Bronchial epithelial cell (primary cell): ENCODE measurements around the gene ADAM8. TPM values are rescaled to one million over a fixed set of nuclear protein-coding genes. Genes with fewer than 3 reads are reported as not detected.

ENCODE experiments used
- DNase-seq: peaks from one replicate; pipeline ENCODE4 v3.0.0-alpha.2; 2010; ENCODE audit warnings: low read depth
- FAIRE-seq: peaks from 2 replicates; lab custom pipeline; 2011; peaks lifted over from hg19 to GRCh38; lab: Jason Lieb, UNC
- H3K27me3 ChIP-seq: 2 replicates; pipeline ENCODE4 v1.5.1; 2011; ENCODE audit warnings: low read length; ENCODE audit not compliant: control insufficient read depth, insufficient read depth
- H3K36me3 ChIP-seq: 2 replicates; pipeline ENCODE4 v1.5.1; 2011; ENCODE audit warnings: low read length; ENCODE audit not compliant: control insufficient read depth, insufficient read depth
- H3K4me3 ChIP-seq: 2 replicates; pipeline ENCODE4 v1.5.1; 2011; ENCODE audit warnings: mild to moderate bottlenecking, low read depth, low read length, control low read depth
- CTCF ChIP-seq: IDR thresholded peaks from 2 replicates; pipeline ENCODE4 v1.5.1; 2011; ENCODE audit warnings: mild to moderate bottlenecking, moderate library complexity, low read length, control low read depth, inconsistent platforms; ENCODE audit not compliant: insufficient read depth, severe bottlenecking
- total RNA-seq: library from RNA; depleted of rRNA; stranded (reverse); fragments of >200 nt; gene quantifications from 2 replicates; pipeline ENCODE4 v1.2.1, GENCODE V29; 2014

ADAM8 gene
- total RNA-seq, 1 donor from 2014 or later = 34.2 TPM

GRCh38 chr10:133306097-133306476 lies 29.4 kb upstream of the ADAM8 start:
- no peak for FAIRE-seq
- no peak for DNase-seq
- no peak for TF ChIP-seq CTCF
- Histone ChIP-seq H3K4me3 (no peak overlapping the region), H3K27me3 (no peaks in the 10 kb centered on the region), H3K36me3 (peaks cover 5% of the 10 kb centered on the region)

- Histone ChIP-seq H3K36me3 (peaks cover 19% of the 10 kb centered on the region), H3K27me3 (no peaks in the 10 kb centered on the region), H3K4me3 (no peak overlapping the region)
- FAIRE-seq = no peak
- no peak for DNase-seq
- no peak for TF ChIP-seq CTCF
These were observed 26.5 kb upstream of the ADAM8 start for GRCh38 chr10:133303206-133303605.

DNA sequence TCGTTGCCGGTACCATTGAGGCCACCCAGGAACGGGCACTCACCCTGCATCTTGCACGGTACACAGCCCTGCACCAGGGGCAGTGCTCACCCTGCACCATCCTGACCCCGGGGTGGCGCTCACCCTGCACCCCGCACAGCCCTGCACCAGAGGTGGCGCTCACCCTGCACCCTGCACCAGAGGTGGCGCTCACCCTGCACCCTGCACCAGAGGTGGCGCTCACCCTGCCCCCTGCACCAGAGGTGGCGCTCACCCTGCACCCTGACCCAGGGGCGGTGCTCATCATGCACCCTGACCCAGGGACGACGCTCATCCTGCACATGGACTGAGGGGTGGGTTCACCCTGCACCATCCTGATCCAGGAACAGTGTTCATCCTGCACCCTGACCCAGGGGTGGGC lies 25.6 kb upstream of the ADAM8 start:
- no peak for DNase-seq
- Histone ChIP-seq H3K27me3 (no peaks in the 10 kb centered on the region), H3K4me3 (no peak overlapping the region), H3K36me3 (peaks cover 24% of the 10 kb centered on the region)
- TF ChIP-seq CTCF = no peak
- no peak for FAIRE-seq

DNA sequence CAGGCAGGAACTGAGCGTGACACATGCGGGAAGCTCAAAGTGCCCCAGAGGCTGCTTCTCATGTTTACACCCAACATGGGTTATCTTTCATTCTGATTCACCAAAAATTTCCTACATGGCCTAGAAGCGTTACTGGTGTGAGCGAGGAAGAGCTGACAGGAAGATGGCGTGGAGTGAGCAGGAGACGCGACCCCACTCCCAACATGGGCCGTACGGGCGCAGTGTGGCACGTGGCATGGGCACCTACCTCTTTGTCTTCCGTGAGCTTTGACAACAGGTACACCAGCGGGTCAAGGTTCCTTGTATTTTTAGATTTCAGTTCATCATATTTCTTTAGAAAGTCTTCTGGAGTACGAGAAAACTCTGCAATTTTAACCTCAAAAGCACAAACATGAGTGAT lies 23.1 kb upstream of the ADAM8 start:
- FAIRE-seq = no peak
- H3K36me3 ChIP-seq = peaks cover 29% of the 10 kb centered on the region
- H3K4me3 ChIP-seq = no peak overlapping the region
- H3K27me3 ChIP-seq = no peaks in the 10 kb centered on the region
- TF ChIP-seq CTCF = no peak
- DNase-seq = no peak

DNA sequence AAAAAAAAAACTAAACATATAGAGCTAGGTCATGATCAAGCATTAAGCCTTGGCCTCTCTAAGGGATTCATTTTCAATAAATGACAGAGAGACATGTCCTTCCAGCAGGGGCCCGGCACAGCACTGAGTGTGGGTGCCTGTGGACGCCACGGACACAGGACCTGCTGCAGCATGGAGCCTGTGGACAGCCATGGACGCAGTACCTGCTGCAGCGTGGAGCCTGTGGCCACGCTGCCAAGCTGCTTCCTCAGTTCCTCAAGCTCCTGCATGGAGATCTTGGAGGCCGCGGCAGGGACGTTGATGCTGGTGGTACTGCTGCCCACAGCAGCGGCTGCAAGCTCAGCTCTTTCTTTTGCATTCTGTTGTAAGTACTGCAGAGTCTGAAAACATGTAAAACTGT lies 22.6 kb upstream of the ADAM8 start:
- Histone ChIP-seq H3K4me3 (no peak overlapping the region), H3K27me3 (no peaks in the 10 kb centered on the region), H3K36me3 (peaks cover 29% of the 10 kb centered on the region)
- no peak for DNase-seq
- FAIRE-seq = no peak
- TF ChIP-seq CTCF = no peak

- Histone ChIP-seq H3K36me3 (peaks cover 28% of the 10 kb centered on the region), H3K4me3 (no peak overlapping the region), H3K27me3 (no peaks in the 10 kb centered on the region)
- FAIRE-seq (no peak), DNase-seq (no peak)
- TF ChIP-seq CTCF = no peak
These were observed 21.8 kb upstream of the ADAM8 start for GRCh38 chr10:133298466-133298865.
